Muscle layer of duodenum (tissue), 2 donors: ENCODE measurements around the gene PLK1.
A peak's percentile ranks its signal among the peaks of the same experiment; 100 is the strongest.

Experiments used
- H3K27ac ChIP-seq: one replicate; pipeline ENCODE4 v1.7.0; 2013; ENCODE audit warnings: mild to moderate bottlenecking, low read length
- H3K27me3 ChIP-seq: one replicate; pipeline ENCODE4 v1.7.0; 2013; ENCODE audit warnings: low read depth, mild to moderate bottlenecking, control low read depth, low read length
- H3K36me3 ChIP-seq, 2 donors: one replicate each; pipeline ENCODE4 v1.7.0; 2013; ENCODE audit warnings: low read length in 2 of 2, control low read depth in 1 of 2, mild to moderate bottlenecking in 1 of 2; ENCODE audit not compliant: insufficient read depth in 2 of 2, control insufficient read depth in 1 of 2
- H3K4me1 ChIP-seq, 2 donors: one replicate each; pipeline ENCODE4 v1.7.0; 2013; ENCODE audit warnings: low read length in 2 of 2, mild to moderate bottlenecking in 2 of 2, control low read depth in 1 of 2, moderate library complexity in 1 of 2; ENCODE audit not compliant: insufficient read depth in 2 of 2, control insufficient read depth in 1 of 2
- H3K4me3 ChIP-seq, 2 donors: one replicate each; pipeline ENCODE4 v1.7.0; 2013; ENCODE audit warnings: low read length in 2 of 2, low read depth in 1 of 2, mild to moderate bottlenecking in 1 of 2
- H3K9me3 ChIP-seq, 2 donors: one replicate each; pipeline ENCODE4 v1.7.0; 2013; ENCODE audit warnings: low read length in 2 of 2, control low read depth in 1 of 2, mild to moderate bottlenecking in 1 of 2; ENCODE audit not compliant: control insufficient read depth in 1 of 2
- donor health status: healthy.

Gene PLK1

DNA sequence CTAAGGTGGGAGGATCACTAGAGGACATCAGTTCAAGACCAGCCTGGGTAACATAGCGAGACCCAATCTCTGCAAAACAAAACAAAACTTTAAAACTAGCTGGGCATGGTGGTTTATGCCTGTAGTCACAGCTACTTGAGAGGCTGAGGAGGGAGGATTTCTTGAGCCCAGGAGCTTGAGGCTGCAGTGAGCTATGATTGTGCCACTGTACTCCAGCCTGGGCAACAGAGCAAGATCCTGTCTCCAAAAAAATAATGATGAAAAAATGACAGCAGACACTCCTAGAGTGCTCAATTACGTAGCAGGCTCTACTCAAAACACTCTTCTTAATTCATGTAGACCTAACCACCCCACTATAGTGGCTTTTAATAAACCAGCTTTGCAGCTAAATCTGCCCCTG, 21.4 kb downstream of the PLK1 start:
- no peaks in the 10 kb centered on the region for H3K4me1 ChIP-seq
- H3K9me3 ChIP-seq, result peaks cover 0 to 4% of the 10 kb centered on the region in 2 donors
- no peak overlapping the region for H3K4me3 ChIP-seq
- no peak overlapping the region for H3K27ac ChIP-seq
- no peaks in the 10 kb centered on the region for H3K27me3 ChIP-seq
- no peaks in the 10 kb centered on the region for H3K36me3 ChIP-seq

GRCh38 chr16:23700509-23700908, 21.8 kb downstream of the PLK1 start:
- Histone ChIP-seq H3K27me3 (no peaks in the 10 kb centered on the region), H3K4me3 (no peak overlapping the region), H3K4me1 (no peaks in the 10 kb centered on the region), H3K9me3 (peaks cover 0 to 4% of the 10 kb centered on the region in 2 donors), H3K27ac (no peak overlapping the region), H3K36me3 (no peaks in the 10 kb centered on the region)

GRCh38 chr16:23701045-23701444, 22.4 kb downstream of the PLK1 start:
- H3K36me3 ChIP-seq, result no peaks in the 10 kb centered on the region
- H3K9me3 ChIP-seq, result peaks cover 0 to 4% of the 10 kb centered on the region in 2 donors
- H3K4me1 ChIP-seq, result no peaks in the 10 kb centered on the region
- H3K27me3 ChIP-seq, result no peaks in the 10 kb centered on the region
- no peak overlapping the region for H3K4me3 ChIP-seq
- H3K27ac ChIP-seq, result no peak overlapping the region

GRCh38 chr16:23702951-23703350, 24.3 kb downstream of the PLK1 start:
- no peak overlapping the region for H3K4me3 ChIP-seq
- H3K36me3 ChIP-seq, result no peaks in the 10 kb centered on the region
- H3K27me3 ChIP-seq, result no peaks in the 10 kb centered on the region
- no peak overlapping the region for H3K27ac ChIP-seq
- no peaks in the 10 kb centered on the region for H3K4me1 ChIP-seq
- H3K9me3 ChIP-seq, result peaks cover 0 to 4% of the 10 kb centered on the region in 2 donors

DNA sequence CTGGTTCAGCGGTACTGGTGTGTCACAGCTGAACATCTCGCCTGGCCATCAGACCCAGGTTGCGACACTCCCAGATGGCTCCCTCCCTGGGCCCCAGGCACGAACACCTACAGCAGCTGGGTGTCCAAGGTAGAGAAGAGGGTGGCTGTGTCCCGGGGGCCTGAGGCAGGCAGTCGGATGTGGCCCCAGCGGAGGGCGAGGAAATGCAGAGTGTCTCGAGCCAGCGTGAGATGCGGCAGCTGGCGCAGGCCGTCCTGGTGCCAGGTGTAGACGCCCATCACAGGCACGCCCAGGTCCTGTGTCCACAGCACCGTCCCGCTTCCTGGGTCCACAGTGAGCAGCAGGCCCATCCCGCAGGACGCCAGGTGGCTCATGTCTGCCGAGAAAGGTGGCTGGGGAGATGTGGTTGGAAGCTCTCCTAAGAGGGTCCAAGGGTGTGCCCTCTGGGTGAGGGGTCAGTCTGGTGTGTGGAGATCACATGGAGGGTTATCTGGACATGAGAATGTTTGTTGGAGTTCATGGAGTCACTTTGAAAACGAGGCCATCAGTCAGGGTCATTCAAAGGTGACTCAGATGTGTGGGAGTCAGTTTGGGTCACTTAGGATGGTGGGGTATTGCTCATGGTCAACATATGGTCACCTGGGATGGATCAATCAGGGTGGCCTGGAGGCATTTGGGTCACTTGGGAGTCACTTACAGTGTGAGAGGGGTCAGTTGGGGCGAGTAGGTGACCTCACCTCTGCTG, 26.3 kb downstream of the PLK1 start:
- no peak overlapping the region for H3K27ac ChIP-seq
- no peaks in the 10 kb centered on the region for H3K36me3 ChIP-seq
- H3K9me3 ChIP-seq, result peaks cover 3 to 19% of the 10 kb centered on the region in 2 donors
- no peak overlapping the region for H3K4me3 ChIP-seq
- no peaks in the 10 kb centered on the region for H3K27me3 ChIP-seq
- H3K4me1 ChIP-seq, result no peaks in the 10 kb centered on the region

DNA sequence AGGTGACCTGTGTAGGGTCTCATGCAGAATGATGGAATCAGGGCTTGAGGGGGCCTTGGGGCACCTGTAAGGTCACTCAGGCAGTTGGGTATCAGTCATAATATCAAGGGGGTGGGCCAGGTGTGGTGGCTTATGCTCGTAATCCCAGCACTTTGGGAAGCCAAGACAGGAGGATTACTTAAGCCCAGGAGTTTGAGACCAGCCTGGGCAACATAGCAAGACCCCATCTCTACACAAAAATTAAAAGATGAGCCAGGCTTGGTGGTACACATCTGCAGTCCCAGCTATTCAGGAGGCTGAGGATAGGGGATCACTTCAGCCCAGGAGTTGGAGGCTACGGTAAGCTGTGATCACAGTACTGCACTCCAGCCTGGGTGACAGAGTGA, 26.8 kb downstream of the PLK1 start:
- H3K9me3 ChIP-seq, result peaks cover 5 to 22% of the 10 kb centered on the region in 2 donors
- H3K27me3 ChIP-seq, result no peaks in the 10 kb centered on the region

DNA sequence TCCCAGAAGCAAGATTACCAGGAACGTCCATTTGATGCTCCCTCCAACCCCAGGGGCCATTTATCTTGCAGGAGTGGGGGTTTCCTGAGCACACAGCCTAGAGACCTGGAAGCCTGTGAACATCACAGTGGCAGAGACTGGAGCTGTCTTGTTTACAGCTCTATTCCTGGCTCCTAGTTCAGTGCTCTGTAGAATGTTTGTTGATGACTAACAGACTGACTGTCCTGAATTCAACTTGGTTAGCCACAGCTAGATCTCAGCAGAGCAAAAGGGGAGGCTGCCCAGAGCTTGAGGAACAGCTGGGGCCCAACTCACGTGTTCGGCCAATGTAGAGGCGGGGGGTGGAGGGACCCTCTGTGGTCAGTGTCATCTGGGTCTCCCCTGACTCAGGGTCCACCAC, 27.8 kb downstream of the PLK1 start:
- Histone ChIP-seq H3K27ac (no peak overlapping the region), H3K36me3 (peaks cover 0 to 4% of the 10 kb centered on the region in 2 donors), H3K27me3 (peaks cover 4% of the 10 kb centered on the region), H3K4me3 (no peak overlapping the region), H3K4me1 (no peaks in the 10 kb centered on the region), H3K9me3 (peaks cover 5 to 22% of the 10 kb centered on the region in 2 donors)

More for the DNA sequence above, 26.8 kb downstream of the PLK1 start:
- H3K4me1 ChIP-seq, result no peaks in the 10 kb centered on the region
- no peak overlapping the region for H3K27ac ChIP-seq
- H3K4me3 ChIP-seq, result no peak overlapping the region
- no peaks in the 10 kb centered on the region for H3K36me3 ChIP-seq

DNA sequence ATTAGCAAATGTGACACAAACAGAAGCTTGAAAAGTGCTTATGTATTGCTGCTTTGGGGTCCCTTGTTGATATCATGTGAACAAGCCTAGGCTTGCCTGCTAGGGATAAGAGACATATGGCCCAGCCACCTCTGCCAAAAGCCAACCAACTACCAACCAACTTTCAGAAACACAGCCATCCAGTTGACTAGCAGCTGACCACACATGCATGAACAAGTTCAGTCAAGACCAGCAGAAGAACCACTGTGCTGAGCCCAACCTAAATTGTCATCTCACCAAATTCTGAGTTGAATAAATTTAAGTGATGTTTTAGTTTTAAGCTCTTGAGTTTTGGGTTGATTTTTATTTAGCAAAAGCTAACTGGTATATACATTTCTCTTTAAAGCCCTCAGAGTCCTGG, 30.8 kb downstream of the PLK1 start:
- peaks cover 0 to 4% of the 10 kb centered on the region in 2 donors for H3K36me3 ChIP-seq
- H3K4me1 ChIP-seq, result peaks cover 0 to 4% of the 10 kb centered on the region in 2 donors

DNA sequence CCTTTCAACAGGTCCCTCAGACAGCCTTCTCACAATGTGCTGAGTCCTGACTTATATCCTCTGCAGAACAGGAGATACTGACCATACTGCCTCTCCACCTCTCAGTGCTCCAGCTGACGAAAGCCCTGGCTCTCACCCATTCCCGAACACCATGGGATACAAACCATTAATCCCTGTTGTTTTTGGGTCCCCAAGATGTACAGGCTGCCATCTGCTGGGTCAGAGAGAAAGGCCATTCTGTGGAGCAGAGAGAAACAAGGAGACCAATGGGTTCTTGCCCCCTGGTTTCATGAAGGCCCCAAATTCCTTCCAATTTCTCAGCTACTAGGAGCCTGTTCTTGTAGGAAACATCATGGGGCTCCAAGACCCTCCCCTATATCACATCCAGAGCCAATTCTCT, 31.3 kb downstream of the PLK1 start:
- no peak overlapping the region for H3K27ac ChIP-seq

More for the DNA sequence above, 30.8 kb downstream of the PLK1 start:
- H3K27me3 ChIP-seq, result peaks cover 12% of the 10 kb centered on the region
- no peak overlapping the region for H3K27ac ChIP-seq
- H3K9me3 ChIP-seq, result peaks cover 5 to 18% of the 10 kb centered on the region in 2 donors
- no peak overlapping the region for H3K4me3 ChIP-seq

GRCh38 chr16:23710504-23710903, 31.8 kb downstream of the PLK1 start:
- Histone ChIP-seq H3K4me1 (peaks cover 0 to 4% of the 10 kb centered on the region in 2 donors), H3K27me3 (peaks cover 12% of the 10 kb centered on the region), H3K27ac (no peak overlapping the region), H3K4me3 (no peak overlapping the region), H3K36me3 (peaks cover 0 to 4% of the 10 kb centered on the region in 2 donors), H3K9me3 (peaks cover 5 to 18% of the 10 kb centered on the region in 2 donors)

More for the DNA sequence above, 31.3 kb downstream of the PLK1 start:
- H3K9me3 ChIP-seq, result peaks cover 5 to 18% of the 10 kb centered on the region in 2 donors
- H3K4me1 ChIP-seq, result peaks cover 0 to 4% of the 10 kb centered on the region in 2 donors
- peaks cover 12% of the 10 kb centered on the region for H3K27me3 ChIP-seq
- no peak overlapping the region for H3K4me3 ChIP-seq
- H3K36me3 ChIP-seq, result peaks cover 0 to 4% of the 10 kb centered on the region in 2 donors

- peaks cover 0 to 4% of the 10 kb centered on the region in 2 donors for H3K4me1 ChIP-seq
- peak overlapping the region; percentile 69 for H3K27ac ChIP-seq
- peaks cover 0 to 4% of the 10 kb centered on the region in 2 donors for H3K36me3 ChIP-seq
- peaks cover 12% of the 10 kb centered on the region for H3K27me3 ChIP-seq
- H3K9me3 ChIP-seq, result peaks cover 5 to 18% of the 10 kb centered on the region in 2 donors
- H3K4me3 ChIP-seq, result no peak overlapping the region
These were observed 33.1 kb downstream of the PLK1 start for GRCh38 chr16:23711785-23712184.
